Dedifferentiated amniotic fluid mesenchymal stem cell (primary cell): Measurements from ENCODE around the gene CACTIN.
"Not testable (repeated sequence)": the region's sequence is repeated elsewhere in the genome, so short reads cannot be mapped to it uniquely, and the experiment has no call there.

ENCODE experiments used
- DNase-seq: peaks from one replicate; pipeline ENCODE4 v3.0.0-alpha.2; 2016; ENCODE audit errors: extremely low spot score

The CACTIN gene

GRCh38 chr19:3590991-3591659 is 35.5 kb downstream of the CACTIN start:
- no peak for DNase-seq

- DNase-seq: no peak
Measured at GRCh38 chr19:3589949-3590348, 36.6 kb downstream of the CACTIN start.

GRCh38 chr19:3589439-3589838 is 37.2 kb downstream of the CACTIN start:
- DNase-seq: no peak

DNA sequence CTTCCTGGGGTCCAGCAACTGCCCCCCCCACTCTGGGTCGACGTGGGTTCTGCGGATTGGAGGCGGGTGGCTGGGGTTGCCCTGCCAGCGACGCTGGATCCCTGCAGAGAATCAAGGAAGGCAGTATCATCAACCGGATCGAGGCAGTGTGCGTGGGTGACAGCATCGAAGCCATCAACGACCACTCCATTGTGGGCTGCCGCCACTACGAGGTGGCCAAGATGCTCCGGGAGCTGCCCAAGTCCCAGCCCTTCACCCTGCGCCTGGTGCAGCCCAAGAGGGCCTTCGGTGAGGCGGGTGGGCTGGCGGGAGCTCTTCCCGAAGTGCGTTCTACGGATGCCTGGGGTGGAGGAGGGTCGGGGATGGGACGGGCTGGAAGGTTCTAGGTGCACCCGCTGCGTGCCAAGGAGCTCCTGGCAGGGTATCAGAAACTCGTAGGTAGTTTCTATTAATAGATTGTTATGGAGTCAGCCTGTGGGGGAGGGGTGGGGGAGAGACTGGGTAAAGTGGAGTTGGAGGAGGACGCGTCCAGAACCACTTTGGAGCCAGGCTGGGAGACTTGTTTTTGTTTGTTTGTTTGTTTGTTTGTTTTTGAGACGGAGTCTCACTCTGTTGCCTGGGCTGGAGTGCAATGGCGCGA is 39.8 kb downstream of the CACTIN start:
- no peak for DNase-seq

- no peak for DNase-seq
Measured at GRCh38 chr19:3586127-3586626, 40.4 kb downstream of the CACTIN start.

GRCh38 chr19:3585301-3586126 is 41.1 kb downstream of the CACTIN start, which contains the start of gene GIPC3:
GIPC3 (plus strand) TSS chr19:3585478; CDS start chr19:3585598, 120 bp downstream.
- no peak for DNase-seq

DNA sequence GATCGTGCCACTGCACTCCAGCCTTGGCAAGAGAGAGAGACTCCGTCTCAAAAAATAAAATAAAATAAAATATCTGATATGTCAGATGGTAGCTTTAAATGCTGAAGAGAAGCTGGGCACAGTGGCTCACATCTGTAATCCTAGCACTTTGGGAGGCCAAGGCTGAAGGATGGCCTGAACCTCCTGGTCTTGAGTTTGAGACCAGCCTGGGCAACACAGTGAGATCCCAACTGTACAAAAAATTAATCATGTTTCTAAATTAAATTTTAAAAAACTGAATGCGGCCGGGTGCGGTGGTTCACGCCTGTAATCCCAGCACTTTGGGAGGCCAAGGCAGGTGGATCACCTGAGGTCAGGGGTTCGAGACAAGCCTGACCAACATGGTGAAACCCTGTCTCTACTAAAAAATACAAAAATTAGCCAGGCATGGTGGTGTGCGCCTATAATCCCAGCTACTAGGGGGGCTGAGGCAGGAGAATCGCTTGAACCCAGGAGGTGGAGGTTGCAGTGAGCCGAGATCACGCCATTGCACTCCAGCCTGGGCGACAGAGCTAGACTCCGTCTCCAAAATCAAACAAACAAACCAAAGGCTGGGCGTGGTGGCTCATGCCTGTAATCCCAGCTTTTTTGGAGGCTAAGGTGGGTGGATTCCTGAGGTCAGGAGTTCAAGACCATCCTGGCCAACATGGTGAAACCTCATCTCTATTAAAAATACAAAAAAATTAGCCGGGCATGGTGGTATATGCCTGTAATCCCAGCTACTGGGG is 42.4 kb downstream of the CACTIN start:
- not testable (repeated sequence) for DNase-seq

DNA sequence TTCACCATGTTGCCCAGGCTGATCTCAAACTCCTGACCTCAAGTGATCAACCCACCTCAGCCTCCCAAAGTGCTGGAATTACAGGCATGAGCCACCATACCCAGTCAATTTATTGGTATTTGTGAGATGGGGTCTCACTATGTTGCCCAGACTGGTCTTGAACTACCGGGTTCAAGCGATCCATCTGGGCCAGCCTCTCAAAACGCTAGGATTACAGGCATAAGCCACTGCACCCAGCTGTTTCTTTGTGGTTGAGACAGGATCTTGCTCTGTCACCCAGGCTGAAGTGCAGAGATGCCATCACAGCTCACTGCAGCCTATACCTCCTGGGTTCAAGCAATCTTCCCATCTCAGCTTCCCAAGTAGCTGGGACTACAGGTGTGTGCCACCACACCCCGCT is 44.8 kb downstream of the CACTIN start:
- DNase-seq: not testable (repeated sequence)

DNA sequence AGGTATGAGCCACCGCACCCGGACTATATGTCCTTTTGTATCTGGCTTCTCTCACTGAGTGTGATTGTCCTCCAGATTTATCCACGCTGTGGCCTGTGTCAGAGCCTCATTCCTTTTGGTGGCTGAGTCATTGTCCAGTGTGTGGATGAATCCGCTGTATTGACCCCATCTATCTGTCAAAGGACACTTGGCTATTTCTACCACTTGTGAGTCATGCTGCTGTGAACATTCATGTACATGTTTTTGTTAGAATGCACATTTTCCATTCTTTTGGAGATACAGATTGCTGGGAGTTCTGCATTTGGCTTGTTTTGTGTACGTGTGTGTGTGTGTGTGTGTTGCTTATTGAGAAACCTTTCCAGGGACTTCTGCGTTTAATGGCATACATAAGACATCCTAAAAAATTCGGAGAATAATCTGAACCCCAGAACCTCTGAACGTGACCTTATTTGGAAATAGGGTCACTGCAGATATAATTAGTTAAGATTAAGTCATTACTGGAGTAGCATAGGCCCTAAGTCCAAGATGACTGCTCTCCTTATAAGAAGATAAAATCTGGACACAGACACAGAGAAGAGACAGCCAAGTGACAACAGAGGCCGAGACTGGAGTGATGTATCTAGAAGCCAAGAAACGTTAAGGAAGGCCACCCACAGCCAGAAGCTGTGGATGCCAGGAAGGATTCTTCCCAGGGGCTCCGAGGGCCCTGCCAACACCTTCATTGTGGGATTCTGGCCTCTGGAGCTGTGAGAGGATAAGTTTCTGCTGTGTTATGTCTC is 46.2 kb downstream of the CACTIN start:
- DNase-seq: peak; percentile 76

GRCh38 chr19:3578390-3578789 is 48.2 kb downstream of the CACTIN start:
- no peak for DNase-seq

- DNase-seq: no peak
Measured at GRCh38 chr19:3577723-3578344, 48.8 kb downstream of the CACTIN start.

DNA sequence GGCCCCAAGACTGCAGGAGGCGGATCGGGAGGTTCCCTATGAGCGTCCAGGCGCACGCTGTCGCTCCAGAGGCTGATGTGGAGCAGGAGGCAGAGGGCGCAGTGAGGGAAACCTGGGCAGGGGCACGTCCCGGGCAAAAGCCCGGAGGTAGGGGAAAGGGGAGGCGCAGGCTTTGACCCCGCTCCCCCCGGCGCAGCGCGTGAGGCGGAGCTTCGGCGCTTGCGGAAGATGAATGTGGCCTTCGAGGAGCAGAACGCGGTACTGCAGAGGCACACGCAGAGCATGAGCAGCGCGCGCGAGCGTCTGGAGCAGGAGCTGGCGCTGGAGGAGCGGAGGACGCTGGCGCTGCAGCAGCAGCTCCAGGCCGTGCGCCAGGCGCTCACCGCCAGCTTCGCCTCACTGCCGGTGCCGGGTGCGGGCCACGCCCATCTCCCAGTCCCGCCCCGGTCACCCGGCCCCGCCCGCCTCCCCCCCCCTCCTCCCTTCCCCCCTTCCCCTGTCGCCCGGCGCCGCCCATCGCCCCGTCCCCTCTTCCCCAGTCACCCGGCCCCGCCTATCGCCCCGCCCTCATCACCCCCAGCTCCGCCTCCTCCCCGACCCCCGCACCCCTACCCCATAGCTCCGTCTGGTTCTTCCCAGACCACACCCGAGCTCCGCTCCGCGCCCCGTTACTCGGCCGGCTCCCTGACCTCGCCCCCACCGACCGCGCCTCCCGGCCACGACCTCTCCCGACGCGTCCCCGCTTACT is 49.7 kb downstream of the CACTIN start:
- DNase-seq: no peak

GRCh38 chr19:3575949-3576673 is 50.5 kb downstream of the CACTIN start:
- no peak for DNase-seq

DNA sequence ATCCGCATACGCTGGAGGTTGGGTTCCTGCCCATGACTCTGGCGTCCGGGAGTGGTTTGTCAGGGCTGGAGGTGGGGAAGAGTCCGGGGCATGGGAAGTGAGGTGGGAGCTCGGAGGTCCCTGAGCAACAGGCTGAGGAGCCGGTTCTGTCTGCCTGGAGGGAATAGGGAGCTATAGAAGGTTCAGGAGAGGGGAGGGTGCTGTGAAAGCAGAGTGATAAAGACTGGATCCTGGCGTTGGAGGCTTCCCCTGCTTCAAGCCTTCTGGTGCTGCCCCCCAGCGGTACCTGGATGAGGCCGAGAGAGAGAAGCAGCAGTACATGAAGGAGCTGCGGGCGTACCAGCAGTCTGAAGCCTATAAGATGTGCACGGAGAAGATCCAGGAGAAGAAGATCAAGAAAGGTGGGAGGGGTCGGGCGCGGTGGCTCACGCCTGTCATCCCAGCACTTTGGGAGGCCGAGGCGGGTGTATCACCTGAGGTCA is 51.3 kb downstream of the CACTIN start:
- no peak for DNase-seq

DNA sequence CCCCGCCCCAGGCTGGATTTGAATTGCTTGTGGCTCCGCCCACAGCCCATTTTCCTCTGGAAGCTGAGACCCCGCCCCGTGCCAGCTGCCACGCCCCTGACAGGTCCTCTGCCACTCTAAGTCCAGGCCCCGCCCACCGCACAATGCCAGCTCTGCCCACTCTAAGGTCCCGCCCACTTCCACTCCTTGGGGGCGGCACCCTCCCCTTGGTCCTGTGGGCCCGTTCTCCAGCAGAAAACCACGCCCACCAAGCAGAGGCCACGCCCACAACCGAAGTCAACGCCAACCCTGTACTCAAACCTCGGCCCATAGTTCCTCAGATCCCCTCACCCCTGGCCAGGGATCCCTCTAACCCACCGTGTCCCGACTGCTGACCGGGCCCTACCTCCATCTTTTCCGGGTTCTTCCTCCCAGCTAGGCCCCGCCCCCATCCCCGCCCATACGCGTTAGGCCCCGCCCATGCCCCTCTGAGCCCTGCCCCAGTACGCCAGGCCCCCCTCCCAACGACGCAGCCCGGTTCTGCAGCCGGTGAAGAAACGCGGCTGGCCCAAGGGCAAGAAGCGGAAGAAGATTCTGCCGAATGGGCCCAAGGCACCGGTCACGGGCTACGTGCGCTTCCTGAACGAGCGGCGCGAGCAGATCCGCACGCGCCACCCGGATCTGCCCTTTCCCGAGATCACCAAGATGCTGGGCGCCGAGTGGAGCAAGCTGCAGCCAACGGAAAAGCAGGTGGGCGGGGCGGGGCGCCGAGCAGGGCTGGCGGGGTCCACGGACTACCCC is 52.5 kb downstream of the CACTIN start:
- DNase-seq: peak; percentile 87

DNA sequence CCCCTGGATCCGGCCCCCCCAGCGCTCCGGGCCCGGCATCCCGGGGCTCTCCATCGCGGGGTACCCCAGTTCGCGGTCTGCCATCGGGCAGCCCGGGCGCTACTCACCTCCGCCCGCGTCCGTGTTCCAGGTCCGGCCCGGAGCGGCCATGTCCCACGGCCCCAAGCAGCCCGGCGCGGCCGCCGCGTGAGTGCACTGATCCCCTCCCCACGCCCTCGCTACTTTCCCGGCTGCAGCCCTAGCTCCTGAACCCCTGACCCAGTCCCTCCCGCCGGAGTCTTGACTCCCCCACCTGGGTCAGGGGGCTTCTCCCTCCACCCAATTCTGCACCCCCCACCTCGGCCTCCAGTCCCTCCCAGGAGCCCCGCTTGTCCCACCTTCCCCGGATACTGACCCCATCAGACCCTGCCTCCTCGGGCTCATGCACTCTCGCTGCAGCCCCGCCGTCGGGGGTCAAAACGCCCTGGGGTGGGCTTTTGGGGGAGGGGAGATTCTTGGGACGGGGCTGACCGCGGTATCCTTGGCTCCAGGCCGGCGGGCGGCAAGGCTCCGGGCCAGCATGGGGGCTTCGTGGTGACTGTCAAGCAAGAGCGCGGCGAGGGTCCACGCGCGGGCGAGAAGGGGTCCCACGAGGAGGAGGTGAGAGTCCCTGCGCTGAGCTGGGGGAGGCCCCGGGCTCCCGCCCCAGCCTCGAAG is 53.3 kb downstream of the CACTIN start:
- DNase-seq: no peak

DNA sequence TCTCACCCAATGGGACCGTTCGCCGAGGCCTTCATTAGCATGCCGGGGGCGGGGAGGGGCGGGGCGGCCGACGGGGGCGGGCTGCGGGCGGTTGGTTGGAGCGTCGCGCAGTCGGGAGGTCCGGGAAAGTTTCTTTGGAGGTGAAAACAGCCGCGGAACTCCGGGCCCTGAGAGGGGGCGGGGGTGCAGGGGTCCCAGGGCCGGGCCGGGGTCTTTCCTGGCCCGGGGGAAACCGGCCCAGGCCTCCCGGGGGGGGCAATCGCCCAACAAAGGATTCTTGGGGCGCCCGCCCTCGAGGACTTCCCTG is 53.8 kb downstream of the CACTIN start, which contains the start of gene HMG20B:
Gene HMG20B, plus strand, starts transcription at position 90 of the 307 bp plus-strand sequence. CDS start 366 bp downstream, outside the sequence.
- DNase-seq: no peak
